Measurements from ENCODE around the gene KASH5.
A peak's percentile ranks its signal among the peaks of the same experiment; 100 is the strongest.

KASH5 gene

DNA sequence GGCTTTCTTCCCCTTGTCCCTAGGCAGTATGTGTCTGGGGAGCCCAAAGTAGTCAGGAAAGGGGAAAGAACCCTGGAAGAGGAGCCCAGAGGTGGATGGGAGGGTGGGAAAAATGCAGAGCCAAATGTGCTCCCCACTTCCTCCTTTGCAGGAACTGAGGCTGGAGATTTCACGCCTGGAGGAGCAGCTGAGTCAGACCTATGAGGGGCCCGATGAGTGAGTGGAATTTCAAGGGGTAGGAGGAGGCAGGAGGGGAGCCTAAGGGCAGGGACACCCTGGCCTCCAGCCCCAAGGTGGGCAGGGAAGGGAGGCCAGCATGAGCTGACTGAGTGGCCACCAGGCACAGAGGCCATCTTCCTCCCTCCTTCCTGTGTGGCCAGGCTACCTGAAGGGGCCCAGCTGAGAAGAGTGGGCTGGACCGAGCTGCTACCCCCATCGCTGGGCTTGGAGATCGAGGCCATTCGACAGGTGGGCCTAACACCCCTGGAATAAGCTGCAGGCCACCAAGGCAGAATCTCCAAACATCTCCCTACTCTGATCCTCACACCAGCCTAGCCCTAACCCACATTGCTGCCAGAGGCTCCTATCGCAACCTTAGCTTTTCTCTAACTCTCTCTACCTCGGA, 20.9 kb downstream of the KASH5 start:
- Histone ChIP-seq H3K27me3 (ENCODE audit: insufficient read depth, poor library complexity, severe bottlenecking) (no peaks in the 10 kb centered on the region), H3K27ac (replicated peaks) (peak overlapping the region; percentile 63), H3K4me3 (replicated peaks; ENCODE audit: insufficient read depth, low read length) (no peak overlapping the region)
- no peak for TF ChIP-seq POLR2AphosphoS5 (IDR thresholded peaks at IDR 0.05; ENCODE audit: low read depth)
- TF ChIP-seq GABPA (IDR thresholded peaks at IDR 0.05; ENCODE audit: low read depth), result no peak
- TF ChIP-seq, protein P1, sequence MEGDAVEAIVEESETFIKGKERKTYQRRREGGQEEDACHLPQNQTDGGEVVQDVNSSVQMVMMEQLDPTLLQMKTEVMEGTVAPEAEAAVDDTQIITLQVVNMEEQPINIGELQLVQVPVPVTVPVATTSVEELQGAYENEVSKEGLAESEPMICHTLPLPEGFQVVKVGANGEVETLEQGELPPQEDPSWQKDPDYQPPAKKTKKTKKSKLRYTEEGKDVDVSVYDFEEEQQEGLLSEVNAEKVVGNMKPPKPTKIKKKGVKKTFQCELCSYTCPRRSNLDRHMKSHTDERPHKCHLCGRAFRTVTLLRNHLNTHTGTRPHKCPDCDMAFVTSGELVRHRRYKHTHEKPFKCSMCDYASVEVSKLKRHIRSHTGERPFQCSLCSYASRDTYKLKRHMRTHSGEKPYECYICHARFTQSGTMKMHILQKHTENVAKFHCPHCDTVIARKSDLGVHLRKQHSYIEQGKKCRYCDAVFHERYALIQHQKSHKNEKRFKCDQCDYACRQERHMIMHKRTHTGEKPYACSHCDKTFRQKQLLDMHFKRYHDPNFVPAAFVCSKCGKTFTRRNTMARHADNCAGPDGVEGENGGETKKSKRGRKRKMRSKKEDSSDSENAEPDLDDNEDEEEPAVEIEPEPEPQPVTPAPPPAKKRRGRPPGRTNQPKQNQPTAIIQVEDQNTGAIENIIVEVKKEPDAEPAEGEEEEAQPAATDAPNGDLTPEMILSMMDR (IDR thresholded peaks at IDR 0.05; ENCODE audit: insufficient read depth, low read length), result no peak
- TF ChIP-seq, protein P2, sequence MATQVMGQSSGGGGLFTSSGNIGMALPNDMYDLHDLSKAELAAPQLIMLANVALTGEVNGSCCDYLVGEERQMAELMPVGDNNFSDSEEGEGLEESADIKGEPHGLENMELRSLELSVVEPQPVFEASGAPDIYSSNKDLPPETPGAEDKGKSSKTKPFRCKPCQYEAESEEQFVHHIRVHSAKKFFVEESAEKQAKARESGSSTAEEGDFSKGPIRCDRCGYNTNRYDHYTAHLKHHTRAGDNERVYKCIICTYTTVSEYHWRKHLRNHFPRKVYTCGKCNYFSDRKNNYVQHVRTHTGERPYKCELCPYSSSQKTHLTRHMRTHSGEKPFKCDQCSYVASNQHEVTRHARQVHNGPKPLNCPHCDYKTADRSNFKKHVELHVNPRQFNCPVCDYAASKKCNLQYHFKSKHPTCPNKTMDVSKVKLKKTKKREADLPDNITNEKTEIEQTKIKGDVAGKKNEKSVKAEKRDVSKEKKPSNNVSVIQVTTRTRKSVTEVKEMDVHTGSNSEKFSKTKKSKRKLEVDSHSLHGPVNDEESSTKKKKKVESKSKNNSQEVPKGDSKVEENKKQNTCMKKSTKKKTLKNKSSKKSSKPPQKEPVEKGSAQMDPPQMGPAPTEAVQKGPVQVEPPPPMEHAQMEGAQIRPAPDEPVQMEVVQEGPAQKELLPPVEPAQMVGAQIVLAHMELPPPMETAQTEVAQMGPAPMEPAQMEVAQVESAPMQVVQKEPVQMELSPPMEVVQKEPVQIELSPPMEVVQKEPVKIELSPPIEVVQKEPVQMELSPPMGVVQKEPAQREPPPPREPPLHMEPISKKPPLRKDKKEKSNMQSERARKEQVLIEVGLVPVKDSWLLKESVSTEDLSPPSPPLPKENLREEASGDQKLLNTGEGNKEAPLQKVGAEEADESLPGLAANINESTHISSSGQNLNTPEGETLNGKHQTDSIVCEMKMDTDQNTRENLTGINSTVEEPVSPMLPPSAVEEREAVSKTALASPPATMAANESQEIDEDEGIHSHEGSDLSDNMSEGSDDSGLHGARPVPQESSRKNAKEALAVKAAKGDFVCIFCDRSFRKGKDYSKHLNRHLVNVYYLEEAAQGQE (IDR thresholded peaks at IDR 0.05; ENCODE audit: insufficient replicate concordance, low read depth), result no peak
- TF ChIP-seq SPI1 (IDR thresholded peaks at IDR 0.05; ENCODE audit: borderline replicate concordance, low read depth), result peak; percentile 72
- peak in 1 of 2 experiments; percentile 26 for DNase-seq (ENCODE audit: low read depth in 1 of 2, low spot score in 1 of 2)

DNA sequence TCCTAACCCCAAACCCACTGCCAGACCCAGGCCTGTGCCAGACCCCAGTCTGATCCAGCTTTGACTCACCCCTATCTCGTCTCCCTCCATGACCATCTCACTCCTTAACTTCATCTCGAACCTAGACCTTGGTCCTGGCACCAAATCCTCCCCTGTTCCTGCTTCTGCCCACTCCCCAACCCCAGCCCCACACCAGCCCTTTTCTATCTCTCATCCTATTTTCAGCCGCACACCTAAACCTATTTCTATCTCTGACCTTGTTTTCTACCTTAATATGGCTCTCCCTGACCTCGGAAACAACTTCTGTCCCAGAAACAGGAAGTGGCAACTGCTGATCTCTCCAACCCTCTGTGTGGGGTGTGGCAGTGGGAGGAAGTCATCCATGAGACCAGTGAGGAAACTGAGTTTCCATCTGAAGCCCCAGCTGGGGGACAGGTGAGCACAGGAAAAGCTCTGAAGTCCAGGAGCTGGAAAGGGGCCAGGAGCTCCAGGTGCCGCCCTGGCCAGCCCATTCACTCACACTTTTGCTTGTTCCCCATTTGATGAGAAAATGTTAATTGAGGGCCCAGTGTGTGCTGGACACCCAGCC, 21.5 kb downstream of the KASH5 start:
- DNase-seq (ENCODE audit: low read depth in 1 of 2, low spot score in 1 of 2), result peak in 1 of 2 experiments; percentile 83
- H3K4me3 ChIP-seq (replicated peaks; ENCODE audit: insufficient read depth, low read length), result no peak overlapping the region
- TF ChIP-seq POLR2AphosphoS5 (IDR thresholded peaks at IDR 0.05; ENCODE audit: low read depth) (peak; percentile 70), GABPA (IDR thresholded peaks at IDR 0.05; ENCODE audit: low read depth) (no peak), SPI1 (IDR thresholded peaks at IDR 0.05; ENCODE audit: borderline replicate concordance, low read depth) (peak; percentile 100)
- TF ChIP-seq, protein P1 (IDR thresholded peaks at IDR 0.05; ENCODE audit: insufficient read depth, low read length), result no peak
- no peaks in the 10 kb centered on the region for H3K27me3 ChIP-seq (ENCODE audit: insufficient read depth, poor library complexity, severe bottlenecking)
- peak overlapping the region; percentile 63 for H3K27ac ChIP-seq (replicated peaks)

GRCh38 chr19:49411681-49412326, 23.8 kb downstream of the KASH5 start:
- Histone ChIP-seq H3K27me3 (ENCODE audit: insufficient read depth, poor library complexity, severe bottlenecking) (no peaks in the 10 kb centered on the region), H3K4me3 (replicated peaks; ENCODE audit: insufficient read depth, low read length) (no peak overlapping the region), H3K27ac (replicated peaks) (no peak overlapping the region)
- no peak for DNase-seq (ENCODE audit: low read depth in 1 of 2, low spot score in 1 of 2)
- TF ChIP-seq POLR2AphosphoS5 (IDR thresholded peaks at IDR 0.05; ENCODE audit: low read depth) (no peak), SPI1 (IDR thresholded peaks at IDR 0.05; ENCODE audit: borderline replicate concordance, low read depth) (no peak), GABPA (IDR thresholded peaks at IDR 0.05; ENCODE audit: low read depth) (no peak)
- TF ChIP-seq, protein P2 (IDR thresholded peaks at IDR 0.05; ENCODE audit: insufficient replicate concordance, low read depth), result no peak
- TF ChIP-seq, protein P1 (IDR thresholded peaks at IDR 0.05; ENCODE audit: insufficient read depth, low read length), result no peak
